ENCODE results near the gene ASB3.

DNA sequence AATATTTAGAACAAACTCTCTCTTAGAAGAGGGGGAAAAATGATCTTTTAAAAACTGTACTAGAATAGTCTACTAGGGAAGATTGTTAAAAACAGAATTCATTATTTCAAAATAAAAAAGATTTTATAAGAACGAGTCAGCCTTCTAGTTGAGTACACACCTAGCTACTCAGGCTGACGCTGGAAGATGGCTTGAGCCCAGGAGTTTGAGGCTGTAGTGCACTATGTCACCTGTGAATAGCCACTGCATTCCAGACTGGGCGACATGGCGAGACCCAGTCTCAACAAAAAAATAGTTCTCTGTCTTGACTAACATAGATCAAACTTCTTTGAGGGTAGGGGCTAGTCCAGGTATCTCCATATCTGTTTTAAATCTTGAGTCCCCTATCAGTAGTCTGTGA lies 34.0 kb upstream of the ASB3 start:
- TF ChIP-seq, protein P1, sequence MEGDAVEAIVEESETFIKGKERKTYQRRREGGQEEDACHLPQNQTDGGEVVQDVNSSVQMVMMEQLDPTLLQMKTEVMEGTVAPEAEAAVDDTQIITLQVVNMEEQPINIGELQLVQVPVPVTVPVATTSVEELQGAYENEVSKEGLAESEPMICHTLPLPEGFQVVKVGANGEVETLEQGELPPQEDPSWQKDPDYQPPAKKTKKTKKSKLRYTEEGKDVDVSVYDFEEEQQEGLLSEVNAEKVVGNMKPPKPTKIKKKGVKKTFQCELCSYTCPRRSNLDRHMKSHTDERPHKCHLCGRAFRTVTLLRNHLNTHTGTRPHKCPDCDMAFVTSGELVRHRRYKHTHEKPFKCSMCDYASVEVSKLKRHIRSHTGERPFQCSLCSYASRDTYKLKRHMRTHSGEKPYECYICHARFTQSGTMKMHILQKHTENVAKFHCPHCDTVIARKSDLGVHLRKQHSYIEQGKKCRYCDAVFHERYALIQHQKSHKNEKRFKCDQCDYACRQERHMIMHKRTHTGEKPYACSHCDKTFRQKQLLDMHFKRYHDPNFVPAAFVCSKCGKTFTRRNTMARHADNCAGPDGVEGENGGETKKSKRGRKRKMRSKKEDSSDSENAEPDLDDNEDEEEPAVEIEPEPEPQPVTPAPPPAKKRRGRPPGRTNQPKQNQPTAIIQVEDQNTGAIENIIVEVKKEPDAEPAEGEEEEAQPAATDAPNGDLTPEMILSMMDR (IDR thresholded peaks at IDR 0.05; ENCODE audit: low read length) = no peak
- no peak for TF ChIP-seq EZH2 (IDR thresholded peaks at IDR 0.05; ENCODE audit: borderline replicate concordance, low read length)
